HG03045 (cell line): ENCODE measurements around the gene PLCG2.
A peak's percentile ranks its signal among the peaks of the same experiment; 100 is the strongest.
"Not testable (repeated sequence)": the region's sequence is repeated elsewhere in the genome, so short reads cannot be mapped to it uniquely, and the experiment has no call there.

ENCODE experiments used
- ATAC-seq: cut with Tn5 transposase; IDR thresholded peaks from one replicate; pipeline ENCODE4 v1.9.1; 2021; ENCODE audit warnings: mild to moderate bottlenecking, moderate library complexity; ENCODE audit not compliant: unreplicated experiment

PLCG2 gene

DNA sequence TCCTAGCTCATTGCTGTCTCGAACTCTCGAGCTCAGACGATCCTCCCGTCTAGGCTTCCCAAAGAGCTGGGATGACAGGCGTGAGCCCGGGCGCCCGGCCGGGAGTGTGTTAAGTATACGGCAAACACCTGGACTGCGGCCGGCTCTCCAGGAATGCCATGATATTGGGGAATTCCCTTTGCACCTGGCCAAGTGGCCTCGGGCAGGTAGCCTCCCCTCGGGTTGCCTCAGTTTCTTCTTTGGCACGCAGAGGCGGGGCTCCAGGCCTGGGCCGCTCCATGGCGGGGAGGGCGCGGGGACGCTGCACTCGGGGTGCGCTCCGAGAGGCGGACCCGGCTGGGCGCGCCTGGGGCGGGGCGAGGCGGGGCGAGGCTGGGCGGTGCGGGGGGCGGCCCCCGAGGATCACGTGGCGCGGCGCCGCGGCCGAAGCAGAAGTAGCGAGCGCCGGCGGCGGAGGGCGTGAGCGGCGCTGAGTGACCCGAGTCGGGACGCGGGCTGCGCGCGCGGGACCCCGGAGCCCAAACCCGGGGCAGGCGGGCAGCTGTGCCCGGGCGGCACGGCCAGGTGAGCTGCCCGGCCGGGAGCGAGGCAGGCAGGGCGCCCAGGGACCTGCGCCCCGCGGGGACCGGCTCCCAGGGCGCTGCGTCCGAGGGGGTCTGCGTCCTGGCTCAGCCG, at the start of gene PLCG2:
Gene PLCG2 (plus strand): TSS at position 431 of the 675 bp plus-strand sequence. CDS start 6,699 bp downstream, outside the sequence.
- ATAC-seq: peak; percentile 87

DNA sequence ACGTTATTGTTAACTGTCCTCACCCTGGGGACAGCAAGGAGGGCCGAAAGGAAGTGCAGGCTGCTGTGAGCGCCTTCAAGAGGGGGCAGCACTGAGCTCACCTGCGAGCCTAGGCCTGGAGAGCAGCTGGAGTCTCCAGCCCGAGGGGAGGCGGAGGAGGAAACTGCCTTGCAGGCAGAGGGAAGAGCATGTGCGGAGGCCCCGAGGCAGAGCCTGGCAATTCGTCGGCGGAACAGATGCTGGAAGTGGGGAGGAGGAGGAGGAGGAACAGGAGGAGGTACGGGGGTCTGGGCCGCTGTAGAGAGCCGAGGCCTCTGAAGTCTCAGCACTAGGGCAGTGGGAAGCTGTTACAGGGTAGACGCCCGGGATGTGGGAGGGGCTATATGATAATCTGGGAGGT, 49.6 kb upstream of the PLCG2 start:
- no peak for ATAC-seq

DNA sequence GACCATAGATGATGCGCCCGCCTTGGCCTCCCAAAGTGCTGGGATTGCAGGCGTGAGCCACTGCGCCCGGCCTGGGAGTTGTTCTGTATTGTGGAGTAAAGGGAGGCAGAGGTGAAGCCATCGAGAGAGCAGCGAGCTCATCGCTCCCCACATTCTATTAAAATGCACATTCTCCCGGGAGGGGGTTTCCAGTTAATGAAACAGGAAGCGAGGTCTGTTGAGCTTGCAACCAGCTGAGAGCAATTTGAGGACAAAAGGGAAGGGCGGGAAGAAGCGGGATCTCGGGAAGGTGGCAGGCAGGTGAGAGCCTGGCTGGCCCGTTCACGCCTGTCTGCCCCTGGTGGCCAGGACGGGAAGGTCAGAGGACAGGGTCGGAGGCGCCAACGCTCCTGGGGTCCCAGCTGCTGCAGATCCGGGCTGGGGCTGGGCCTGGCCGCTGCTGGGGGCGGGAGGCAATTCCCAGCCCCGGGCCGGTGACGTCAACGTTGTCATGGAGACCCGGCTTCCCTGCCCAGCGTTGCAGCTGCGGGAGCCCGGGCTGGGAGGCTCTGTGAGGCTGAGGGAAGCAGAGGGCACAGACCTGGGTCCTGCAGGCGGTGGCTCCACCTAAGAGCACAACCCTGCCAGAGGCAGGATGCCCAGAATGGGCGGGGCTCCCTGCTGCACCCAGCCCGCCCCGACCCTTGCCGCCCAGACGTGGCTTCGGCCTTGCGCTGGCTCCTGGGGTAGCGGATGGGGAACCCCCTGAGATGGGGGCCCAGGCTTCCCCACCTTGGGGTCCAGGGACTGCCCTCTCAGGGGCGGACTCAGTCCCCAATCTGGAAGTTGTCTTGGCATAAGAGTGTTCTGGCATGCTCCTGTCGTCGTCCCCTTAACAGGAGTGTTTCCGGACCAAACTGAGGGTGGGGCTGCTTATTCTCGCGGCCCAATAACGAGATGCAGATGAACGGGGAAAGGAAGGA, 48.7 kb upstream of the PLCG2 start:
- peak; percentile 81 for ATAC-seq

DNA sequence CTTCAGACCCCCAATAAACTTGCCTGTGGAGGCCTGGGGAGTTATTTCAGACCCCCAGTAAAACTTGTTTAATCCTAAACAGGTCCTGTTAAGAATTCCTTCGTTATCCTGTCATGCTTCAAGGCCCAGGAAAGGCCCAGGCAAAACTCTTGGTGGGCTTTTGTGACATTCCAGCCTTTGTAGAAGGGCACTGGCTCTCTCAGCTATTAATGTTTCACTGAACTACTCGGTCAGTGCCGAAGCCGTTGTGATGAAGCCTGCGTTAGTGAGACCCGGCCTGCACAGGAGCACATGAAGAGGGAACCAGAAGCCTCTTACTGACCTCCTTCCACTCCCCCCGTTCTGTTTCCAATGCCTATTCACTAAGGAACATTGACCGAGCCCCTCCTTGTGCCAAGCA, 47.4 kb upstream of the PLCG2 start:
- no peak for ATAC-seq

DNA sequence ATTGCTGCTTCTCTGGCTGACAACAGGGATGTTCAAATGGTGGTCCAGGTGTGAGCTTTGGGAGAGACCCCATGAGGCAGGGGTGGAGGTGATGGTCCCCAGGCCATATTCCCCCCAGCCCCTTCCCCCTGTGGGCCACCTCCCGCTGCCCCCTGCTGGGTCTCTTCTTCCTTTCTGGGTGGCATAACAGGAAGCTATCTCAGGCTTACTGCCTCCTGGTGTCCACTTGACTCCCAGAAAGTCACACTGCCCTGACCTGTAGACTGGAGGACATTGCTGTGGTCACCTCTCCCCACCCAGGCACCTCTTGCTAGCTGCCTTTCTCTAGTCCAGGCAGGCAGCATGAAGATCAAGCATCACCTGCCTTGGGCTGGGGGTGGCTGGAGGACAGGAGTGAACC, 46.4 kb upstream of the PLCG2 start:
- no peak for ATAC-seq

DNA sequence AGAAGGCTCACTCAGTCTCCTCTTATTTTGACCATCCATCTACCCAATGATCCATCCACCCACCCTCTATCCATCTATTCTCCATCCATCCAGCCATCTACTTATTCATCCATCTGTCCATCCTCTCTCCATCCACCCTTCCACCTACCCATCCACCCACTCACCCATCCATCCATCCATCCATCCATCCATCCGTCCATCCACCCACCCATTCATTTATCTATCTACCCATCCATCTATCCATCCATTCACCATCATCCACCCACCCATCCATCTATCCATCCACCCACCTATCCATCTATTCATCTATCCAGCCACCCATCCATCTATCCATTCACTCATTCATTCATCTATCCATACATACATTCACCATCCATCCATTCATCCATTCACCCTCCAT, 45.8 kb upstream of the PLCG2 start:
- ATAC-seq: no peak

DNA sequence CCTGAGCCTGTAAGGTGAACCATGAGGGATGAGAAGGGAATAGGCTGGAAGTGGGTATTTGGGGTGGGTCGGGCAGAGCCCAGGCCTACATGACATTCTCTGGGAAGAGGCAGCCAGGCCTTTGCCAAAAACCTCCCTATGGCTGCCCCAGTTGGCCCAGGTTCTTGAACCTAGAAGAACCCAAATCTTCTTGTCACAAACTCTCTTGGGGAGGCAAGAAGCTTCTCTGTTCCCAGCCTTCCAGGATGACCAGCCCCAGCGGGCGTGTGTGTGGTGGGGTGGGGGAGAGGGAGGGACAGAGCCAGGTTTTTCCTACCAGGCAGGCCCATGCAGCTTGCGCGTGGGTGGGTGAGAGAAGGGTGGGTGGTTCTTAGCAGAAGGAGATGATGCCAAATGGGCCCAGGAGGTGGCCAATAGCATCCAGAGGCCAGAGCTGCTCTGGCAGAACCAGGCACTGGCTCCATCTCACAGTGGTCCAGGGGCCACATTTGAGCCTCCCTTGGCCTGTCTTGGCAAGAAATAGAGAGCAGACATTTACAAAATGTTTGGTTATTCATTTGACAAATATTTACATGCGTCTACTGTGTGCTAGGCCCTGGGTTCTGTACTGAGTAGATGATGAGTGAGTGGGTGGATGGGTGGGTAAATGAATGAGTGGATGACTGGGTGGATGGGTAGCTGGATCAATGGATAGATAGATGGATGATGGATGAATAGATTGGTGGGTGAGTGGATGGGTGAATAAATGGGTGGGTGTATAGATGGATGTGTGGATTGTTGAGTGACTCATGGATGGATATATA, 44.3 kb upstream of the PLCG2 start:
- ATAC-seq: no peak

DNA sequence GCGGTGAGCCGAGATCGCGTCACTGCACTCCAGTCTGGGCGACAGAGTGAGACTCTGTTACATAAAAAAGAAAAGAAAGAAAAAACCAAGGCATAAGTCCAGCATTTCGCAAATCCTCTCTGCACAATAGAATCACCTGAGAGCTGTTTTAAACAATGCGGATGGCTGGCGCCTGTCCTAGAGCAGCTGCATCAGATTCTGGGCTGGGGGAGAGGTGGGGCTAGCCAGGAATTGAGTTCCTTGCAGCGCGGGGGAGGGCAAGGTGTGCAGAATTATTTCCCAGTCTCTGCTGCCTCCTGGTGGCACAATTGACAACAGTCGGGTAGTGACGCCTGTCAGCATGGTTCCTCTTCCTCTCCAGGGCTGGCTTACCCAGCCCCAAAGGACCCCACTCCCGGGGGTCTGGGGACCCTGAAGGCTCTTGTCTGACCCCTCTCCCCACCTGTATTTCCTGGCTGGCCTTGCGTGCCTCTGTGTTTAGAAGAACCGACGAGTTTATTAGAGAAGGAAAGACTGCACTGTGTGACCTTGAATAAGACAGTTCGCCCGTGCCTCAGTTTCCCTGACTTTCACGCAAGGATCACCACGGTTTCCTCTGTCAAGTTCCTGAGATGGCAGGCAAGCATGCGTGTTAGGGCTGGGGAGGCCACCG, 41.1 kb upstream of the PLCG2 start:
- peak; percentile 71 for ATAC-seq

DNA sequence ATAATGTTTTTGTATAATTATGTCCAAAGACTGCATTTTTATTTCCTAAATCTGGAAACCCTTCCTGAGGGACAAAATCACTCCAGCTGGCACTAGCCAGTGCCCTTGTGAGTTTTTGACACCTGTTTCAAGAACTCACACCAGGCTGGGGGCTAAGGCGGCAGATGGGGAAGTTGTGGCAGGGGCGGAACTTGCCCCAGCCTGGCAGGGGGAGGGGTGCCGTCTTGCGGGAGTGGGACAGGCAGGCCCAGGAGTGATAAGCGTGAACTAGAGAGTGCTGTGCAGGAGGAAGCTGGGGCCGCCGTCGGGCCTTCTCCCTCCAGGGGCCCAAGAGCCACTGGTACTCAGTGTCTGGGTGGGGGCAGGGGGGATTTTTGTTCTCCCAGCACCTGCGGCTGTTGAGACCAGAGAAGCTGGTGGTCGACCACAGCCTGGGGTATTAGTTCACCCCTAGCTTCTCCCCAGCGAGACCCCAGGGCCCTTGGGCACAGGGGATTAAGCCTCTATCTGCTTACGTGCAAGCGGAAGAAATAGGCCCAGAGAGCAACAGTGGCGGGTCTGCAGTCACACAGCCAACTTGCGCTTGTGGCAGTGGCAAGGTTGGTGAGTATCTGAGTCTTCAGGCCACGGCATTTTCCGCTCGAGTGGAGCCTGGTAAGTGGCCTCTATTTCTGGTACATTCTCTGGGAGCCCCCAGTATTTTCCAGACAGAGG, 40.2 kb upstream of the PLCG2 start:
- ATAC-seq: peak; percentile 35

DNA sequence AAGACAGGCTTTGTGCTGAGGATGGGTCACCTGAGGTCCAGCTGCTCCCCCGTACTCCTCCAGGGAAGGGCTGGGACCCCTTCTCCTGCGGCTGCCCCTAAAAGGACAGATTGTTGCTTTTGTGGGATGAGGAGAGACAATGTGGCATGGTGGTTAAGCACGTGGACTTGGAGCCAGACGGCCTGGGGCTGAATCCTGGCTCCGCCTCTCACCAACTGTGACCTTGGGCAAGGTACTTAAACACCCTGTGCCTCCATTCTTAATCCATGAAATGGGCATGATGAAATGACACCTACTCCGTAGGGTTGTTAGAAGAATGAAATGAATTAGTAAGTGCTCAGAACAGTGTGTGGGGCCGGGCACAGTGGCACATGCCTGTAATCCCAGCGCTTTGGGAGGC, 39.6 kb upstream of the PLCG2 start:
- no peak for ATAC-seq

DNA sequence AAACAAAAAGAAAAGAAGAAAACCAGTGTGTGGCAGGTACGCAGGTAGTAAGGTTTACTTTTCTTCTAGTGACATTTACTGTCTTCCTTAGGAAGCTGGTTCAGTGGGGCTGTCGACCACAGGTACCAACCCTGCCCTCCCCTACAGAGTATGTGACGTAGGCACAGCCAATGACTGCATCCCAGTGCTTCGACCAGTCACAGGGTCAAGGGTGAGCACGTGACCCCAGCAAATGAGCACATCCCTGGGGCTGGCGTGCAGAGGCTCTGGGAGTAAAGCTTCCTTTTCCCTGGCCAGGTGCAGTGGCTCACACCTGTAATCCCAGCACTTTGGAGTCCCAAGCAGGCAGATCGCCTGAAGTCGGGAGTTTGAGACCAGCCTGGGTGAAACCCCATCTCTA, 38.9 kb upstream of the PLCG2 start:
- ATAC-seq: peak; percentile 57

DNA sequence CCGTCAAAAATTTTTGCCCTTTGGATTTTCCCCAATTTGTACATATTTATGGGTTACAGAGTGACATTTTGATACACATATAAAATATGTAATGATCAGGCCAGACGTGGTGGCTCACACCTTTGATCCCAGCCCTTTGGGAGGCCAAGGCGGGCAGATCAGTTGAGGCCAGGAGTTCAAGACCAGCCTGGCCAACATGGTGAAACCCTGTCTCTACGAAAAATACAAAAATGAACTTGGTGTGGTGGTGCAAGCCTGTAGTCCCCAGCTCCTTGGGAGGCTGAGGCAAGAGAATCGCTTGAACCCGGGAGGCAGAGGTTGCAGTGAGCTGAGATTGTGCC, 37.7 kb upstream of the PLCG2 start:
- not testable (repeated sequence) for ATAC-seq

DNA sequence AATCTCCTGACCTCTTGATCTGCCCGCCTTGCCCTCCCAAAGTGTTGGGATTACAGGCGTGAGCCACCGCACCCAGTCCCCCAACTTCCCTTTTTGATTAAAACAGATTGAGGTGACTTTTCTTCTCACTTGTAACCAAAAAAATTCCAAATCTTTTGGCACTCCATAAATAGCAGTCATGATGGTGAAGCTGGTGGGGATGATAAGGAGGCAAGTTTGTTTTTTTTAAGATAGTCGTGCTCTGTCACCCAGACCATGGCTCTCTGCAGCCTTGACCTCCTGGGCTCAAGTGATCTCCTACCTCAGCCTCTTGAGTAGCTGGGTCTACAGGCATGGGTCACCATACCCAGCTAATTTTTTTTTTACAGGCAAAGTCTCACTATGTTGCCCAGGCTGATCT, 34.7 kb upstream of the PLCG2 start:
- ATAC-seq: no peak

DNA sequence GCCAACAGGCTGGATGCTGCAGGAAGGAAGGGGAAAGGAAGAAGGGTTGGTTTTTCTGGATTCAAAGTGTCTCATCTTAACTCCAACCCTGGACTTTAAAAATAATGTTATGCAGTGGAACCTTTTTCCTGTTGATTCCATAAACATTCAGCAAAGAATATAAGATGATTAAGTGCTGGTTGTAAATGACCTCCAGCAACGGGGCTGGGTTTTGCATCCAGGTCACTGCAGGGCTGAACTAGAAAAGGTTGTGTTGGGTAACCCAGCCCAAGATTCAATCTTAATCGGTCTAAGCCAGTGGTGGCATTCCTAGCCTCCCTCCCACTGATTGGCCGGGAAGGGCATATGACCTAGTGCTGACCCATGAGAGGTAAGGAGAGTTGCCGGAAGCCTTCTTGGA, 34.2 kb upstream of the PLCG2 start:
- no peak for ATAC-seq

DNA sequence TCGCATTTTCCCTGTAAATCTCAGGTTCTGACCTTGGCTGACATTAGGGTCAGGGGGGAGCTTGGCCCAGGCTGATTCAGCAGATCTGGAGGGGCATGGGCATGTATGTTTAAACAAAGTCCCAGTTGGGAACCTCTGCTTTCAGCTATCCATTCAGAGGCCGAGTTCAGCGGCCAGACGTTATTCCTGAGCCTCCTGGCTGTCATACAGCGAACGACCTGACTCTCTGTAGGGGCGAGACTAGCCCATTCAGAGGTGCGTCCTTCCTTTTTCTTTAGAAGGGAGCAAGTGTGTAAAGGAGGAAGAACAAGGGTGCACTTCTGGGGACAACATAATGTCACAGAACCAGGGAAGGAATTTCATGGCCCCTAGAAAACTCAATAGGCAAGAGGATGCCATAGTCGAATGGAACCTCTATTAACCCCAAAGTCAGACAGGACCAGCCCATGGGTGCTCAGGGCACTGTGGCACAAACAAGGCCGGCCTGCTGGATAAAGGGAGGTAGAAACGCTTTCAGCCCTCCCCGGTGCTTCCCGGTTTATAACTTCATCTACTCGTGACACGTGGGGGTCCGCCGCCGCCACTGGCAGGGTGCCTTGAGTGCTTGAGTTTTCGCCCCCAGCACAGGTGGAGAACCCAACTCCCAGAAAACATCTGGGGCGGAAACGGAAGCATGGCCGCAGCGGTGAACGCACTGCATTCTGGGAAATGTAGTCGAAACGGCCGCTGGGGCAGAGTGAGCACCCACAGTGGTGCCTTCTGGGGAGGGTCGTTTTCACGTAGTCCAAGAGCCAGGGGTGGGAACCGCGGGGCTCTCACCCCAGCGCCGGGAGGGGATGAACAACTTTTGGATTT, 33.2 kb upstream of the PLCG2 start:
- peak; percentile 63 for ATAC-seq

DNA sequence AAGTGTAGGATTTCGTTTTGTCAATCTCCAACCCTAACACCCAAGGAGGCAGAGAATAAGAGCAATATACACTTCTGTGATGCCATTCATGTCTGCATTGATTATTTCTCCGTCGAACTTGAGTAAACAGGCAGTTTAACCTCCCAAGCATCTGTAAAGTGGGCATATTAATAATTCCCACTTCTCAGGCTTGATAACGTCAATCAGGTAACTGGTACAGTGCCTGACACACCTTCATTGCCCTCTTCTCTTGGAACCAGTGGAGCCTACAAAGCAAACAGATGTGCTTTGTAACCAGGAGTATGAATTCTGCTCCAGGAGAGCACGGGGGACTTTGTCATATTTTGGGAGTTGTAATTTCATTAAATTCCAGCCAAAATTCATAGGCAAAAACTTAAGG, 32.5 kb upstream of the PLCG2 start:
- no peak for ATAC-seq

DNA sequence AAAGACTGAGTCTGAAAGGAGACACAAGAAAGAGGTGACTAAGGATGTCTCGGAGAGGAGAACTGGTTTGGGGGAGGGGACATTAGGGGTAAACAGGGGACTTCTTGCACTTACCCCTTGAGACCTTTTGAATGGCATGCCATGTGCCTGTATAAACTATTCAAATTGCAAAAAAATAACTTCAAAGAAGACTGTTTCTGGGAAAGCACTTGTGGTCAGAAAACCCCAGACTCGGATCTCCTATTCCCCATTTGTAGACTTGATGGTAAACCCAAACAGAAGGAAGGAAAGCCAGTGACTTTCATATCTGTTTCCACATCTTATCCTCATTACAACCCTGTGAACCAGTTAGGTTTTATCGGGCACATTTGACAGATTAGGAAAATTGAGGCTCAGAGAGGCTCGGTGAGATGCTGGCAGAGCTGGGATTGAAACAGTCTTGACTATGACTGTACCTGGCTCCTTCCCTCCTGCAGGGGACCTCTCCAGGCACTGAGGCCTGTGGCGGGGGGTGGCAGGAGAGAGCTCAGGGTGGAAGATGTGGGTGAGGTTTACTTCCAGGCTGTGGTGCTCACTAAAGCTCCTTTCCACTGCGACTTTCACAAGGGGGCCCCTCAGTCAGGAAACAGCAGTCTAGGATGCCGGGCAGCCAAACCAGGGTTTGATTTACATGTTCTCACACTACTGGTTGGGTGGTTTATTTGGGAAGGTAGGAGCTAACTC, 30.5 kb upstream of the PLCG2 start:
- ATAC-seq: no peak

DNA sequence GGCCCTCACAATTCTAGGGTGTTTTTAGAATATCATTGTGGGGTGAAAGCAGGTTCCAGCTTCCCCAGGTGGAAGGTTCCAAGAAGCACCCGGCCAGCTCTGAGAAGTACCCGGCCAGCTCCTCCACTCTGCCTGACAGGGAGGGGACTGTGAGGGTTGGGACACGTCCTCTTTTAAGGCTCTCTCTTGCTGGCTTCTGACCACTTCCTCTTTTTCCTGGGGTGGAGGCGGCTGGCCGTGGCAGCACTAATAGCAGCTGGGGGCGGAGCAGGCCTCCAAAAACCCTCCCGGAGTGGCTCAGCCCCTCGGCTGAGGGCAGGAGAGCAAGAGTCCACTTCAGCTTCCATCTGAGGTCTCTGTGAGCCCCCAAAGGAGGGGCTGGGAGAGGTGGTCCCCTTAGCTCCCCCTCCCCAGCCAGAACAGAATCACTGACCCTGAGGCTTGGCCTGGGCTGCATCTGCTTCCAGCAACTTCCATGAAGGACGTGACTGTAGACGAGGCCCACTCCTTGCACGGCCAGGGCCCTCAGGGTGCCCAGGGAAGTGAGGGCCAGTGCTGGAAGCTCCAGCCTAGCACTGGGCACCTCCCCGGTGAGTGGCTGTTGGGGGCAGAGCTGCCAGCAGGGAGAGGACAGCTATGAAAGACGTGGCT, 26.7 kb upstream of the PLCG2 start:
- ATAC-seq: peak; percentile 88
